ENCODE results near the gene CC2D1A. TPM values are rescaled to one million over a fixed set of nuclear protein-coding genes. Genes with fewer than 3 reads are reported as not detected.

The CC2D1A gene
- total RNA-seq, 1 donor from 2014 or later: 35.2 TPM

GRCh38 chr19:13888281-13888680 is 17.7 kb upstream of the CC2D1A start:
- Mint-ChIP-seq H3K9me3 (ENCODE audit: low read depth) (no peaks in the 10 kb centered on the region), H3K27me3 (ENCODE audit: low read depth) (no peaks in the 10 kb centered on the region), H3K27ac (ENCODE audit: unreplicated experiment) (no peak overlapping the region), H3K4me3 (ENCODE audit: unreplicated experiment) (no peak overlapping the region), H3K36me3 (ENCODE audit: low read depth) (no peaks in the 10 kb centered on the region), H3K4me1 (ENCODE audit: low read depth) (no peaks in the 10 kb centered on the region)
- TF ChIP-seq, protein P1, sequence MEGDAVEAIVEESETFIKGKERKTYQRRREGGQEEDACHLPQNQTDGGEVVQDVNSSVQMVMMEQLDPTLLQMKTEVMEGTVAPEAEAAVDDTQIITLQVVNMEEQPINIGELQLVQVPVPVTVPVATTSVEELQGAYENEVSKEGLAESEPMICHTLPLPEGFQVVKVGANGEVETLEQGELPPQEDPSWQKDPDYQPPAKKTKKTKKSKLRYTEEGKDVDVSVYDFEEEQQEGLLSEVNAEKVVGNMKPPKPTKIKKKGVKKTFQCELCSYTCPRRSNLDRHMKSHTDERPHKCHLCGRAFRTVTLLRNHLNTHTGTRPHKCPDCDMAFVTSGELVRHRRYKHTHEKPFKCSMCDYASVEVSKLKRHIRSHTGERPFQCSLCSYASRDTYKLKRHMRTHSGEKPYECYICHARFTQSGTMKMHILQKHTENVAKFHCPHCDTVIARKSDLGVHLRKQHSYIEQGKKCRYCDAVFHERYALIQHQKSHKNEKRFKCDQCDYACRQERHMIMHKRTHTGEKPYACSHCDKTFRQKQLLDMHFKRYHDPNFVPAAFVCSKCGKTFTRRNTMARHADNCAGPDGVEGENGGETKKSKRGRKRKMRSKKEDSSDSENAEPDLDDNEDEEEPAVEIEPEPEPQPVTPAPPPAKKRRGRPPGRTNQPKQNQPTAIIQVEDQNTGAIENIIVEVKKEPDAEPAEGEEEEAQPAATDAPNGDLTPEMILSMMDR (IDR thresholded peaks at IDR 0.05): no peak
- DNase-seq (ENCODE audit: low spot score): no peak

- no peaks in the 10 kb centered on the region for H3K36me3 Mint-ChIP-seq (ENCODE audit: low read depth)
These were observed 15.9 kb upstream of the CC2D1A start for GRCh38 chr19:13890136-13890535.

DNA sequence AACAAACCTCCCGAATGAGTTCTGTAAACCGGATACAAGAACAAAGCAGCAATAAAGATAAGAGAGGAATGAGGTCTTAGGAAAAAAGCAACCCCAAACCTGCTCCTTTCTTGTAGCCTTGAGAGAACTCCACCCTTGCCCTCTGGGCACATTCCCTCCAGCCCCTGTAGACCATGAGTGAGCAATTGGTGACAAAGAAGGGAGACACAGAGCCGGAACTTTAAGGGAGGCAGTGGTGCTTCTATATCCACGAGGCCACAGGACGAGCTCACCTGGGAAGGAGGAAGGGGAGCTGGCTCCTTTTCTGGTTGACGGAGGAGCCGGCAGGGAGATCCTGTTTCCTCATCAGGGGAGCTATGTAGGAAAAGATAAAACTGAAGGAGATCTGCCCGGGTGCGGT is 13.1 kb upstream of the CC2D1A start:
- no peak for DNase-seq (ENCODE audit: low spot score)
- Mint-ChIP-seq H3K27ac (ENCODE audit: unreplicated experiment) (no peak overlapping the region), H3K36me3 (ENCODE audit: low read depth) (no peaks in the 10 kb centered on the region), H3K27me3 (ENCODE audit: low read depth) (no peaks in the 10 kb centered on the region), H3K9me3 (ENCODE audit: low read depth) (no peaks in the 10 kb centered on the region), H3K4me3 (ENCODE audit: unreplicated experiment) (no peak overlapping the region), H3K4me1 (ENCODE audit: low read depth) (no peaks in the 10 kb centered on the region)
- TF ChIP-seq, protein P1 (IDR thresholded peaks at IDR 0.05): no peak

More at GRCh38 chr19:13890136-13890535, 15.9 kb upstream of the CC2D1A start:
- H3K9me3 Mint-ChIP-seq (ENCODE audit: low read depth): no peaks in the 10 kb centered on the region
- TF ChIP-seq, protein P1 (IDR thresholded peaks at IDR 0.05): no peak
- no peaks in the 10 kb centered on the region for H3K27me3 Mint-ChIP-seq (ENCODE audit: low read depth)
- no peak overlapping the region for H3K27ac Mint-ChIP-seq (ENCODE audit: unreplicated experiment)
- H3K4me3 Mint-ChIP-seq (ENCODE audit: unreplicated experiment): no peak overlapping the region
- no peak for DNase-seq (ENCODE audit: low spot score)
- no peaks in the 10 kb centered on the region for H3K4me1 Mint-ChIP-seq (ENCODE audit: low read depth)

- no peaks in the 10 kb centered on the region for H3K27me3 Mint-ChIP-seq (ENCODE audit: low read depth)
- H3K36me3 Mint-ChIP-seq (ENCODE audit: low read depth): no peaks in the 10 kb centered on the region
- no peak overlapping the region for H3K27ac Mint-ChIP-seq (ENCODE audit: unreplicated experiment)
- no peak overlapping the region for H3K4me3 Mint-ChIP-seq (ENCODE audit: unreplicated experiment)
- H3K4me1 Mint-ChIP-seq (ENCODE audit: low read depth): no peaks in the 10 kb centered on the region
- H3K9me3 Mint-ChIP-seq (ENCODE audit: low read depth): no peaks in the 10 kb centered on the region
- TF ChIP-seq, protein P1 (IDR thresholded peaks at IDR 0.05): no peak
- no peak for DNase-seq (ENCODE audit: low spot score)
These were observed 11.4 kb upstream of the CC2D1A start for GRCh38 chr19:13894552-13894951.

DNA sequence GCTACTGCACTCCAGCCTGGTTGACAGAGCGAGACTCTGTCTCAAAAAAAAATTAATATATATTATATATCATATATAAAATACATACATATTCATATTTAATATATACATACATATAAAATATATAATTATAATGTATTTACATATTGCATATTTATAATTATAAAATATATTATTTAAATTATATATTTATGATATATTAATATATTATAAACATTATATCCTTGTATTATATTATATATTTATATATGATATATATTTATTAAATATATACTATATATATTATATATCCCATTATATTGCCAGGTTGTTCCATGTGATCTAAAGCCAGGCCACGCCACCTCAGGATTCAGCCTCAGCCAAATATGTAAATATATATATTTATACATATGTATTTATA is 9.8 kb upstream of the CC2D1A start:
- Mint-ChIP-seq H3K4me1 (ENCODE audit: low read depth) (no peaks in the 10 kb centered on the region), H3K9me3 (ENCODE audit: low read depth) (no peaks in the 10 kb centered on the region), H3K27ac (ENCODE audit: unreplicated experiment) (no peak overlapping the region), H3K36me3 (ENCODE audit: low read depth) (no peaks in the 10 kb centered on the region), H3K27me3 (ENCODE audit: low read depth) (no peaks in the 10 kb centered on the region), H3K4me3 (ENCODE audit: unreplicated experiment) (no peak overlapping the region)
- TF ChIP-seq, protein P1 (IDR thresholded peaks at IDR 0.05): no peak
- DNase-seq (ENCODE audit: low spot score): no peak
